Spleen (tissue), 7 donors: ENCODE results near the gene TEDC2.

Experiments
- CTCF ChIP-seq, 11 experiments: fragments of 200-600 bp in 7 of 11; fragments of 450-650 bp in 4 of 11; sonication (generic) in 4 of 11; IDR thresholded peaks in 8 of 11; conservative IDR thresholded peaks in 3 of 11; 1 replicate in 7 of 11; 2 replicates in 4 of 11; pipeline versions ENCODE4 v1.4.0 to v1.8.0; 2016 to 2021; ENCODE audit warnings: antibody characterized with exemption in 11 of 11, inconsistent platforms in 4 of 11, mild to moderate bottlenecking in 1 of 11
- POLR2A ChIP-seq, 3 donors: fragments of 450-650 bp; IDR thresholded peaks; one replicate each; pipeline ENCODE4 v1.5.1; 2017; ENCODE audit warnings: antibody characterized with exemption in 3 of 3, mild to moderate bottlenecking in 1 of 3
- donor health status: DM: no; HTN: no; CAD: no; lungs with moderate emphysema.
- donor health status: DM: no; HTN: no; CAD: no.
- donor health status: DM: no; HTN: no; CAD: no.

GRCh38 chr16:2425825-2426430, 34.0 kb upstream of the TEDC2 start:
- TF ChIP-seq CTCF (IDR thresholded peaks at IDR 0.05 in 8 of 11, conservative IDR thresholded peaks at IDR 0.05 in 3 of 11) (no peak), POLR2A (IDR thresholded peaks at IDR 0.05) (no peak)
